ENCODE data around the gene NDP. TPM values are rescaled to one million over a fixed set of nuclear protein-coding genes. Genes with fewer than 3 reads are reported as not detected.
A peak's percentile ranks its signal among the peaks of the same experiment; 100 is the strongest.

The NDP gene
- total and polyA plus RNA-seq, 7 experiments from 2014 or later: not detected

DNA sequence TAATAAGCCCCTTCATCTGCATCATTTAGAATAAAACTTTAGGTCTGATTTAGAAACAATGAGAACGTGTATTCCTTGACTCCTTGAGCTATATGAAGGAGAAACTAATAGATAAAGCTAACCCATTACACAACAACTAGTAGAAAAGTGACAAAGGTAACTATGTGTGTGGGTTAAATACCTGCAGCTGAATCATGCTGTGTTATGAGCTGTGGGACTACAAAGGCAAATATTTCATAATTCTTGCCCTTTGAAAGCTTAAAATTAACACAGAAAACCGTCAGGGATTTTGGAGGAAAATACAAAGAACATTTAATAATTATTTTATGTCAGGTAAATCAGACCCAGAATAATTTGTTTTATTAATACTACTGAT, 898 bp upstream of the NDP start:
- ATAC-seq (no peak), DNase-seq (no peak)
- Mint-ChIP-seq H3K36me3 (peaks cover 0 to 4% (median 0%) of the 10 kb centered on the region in 5 donors), H3K27me3 (peaks cover 10 to 31% (median 20%) of the 10 kb centered on the region in 5 donors), H3K4me3 (peak overlapping the region in 8 of 10 donors; percentile 66 to 83 (median 76)), H3K27ac (no peak overlapping the region), H3K4me1 (peaks cover 0 to 11% (median 9%) of the 10 kb centered on the region in 7 donors), H3K9me3 (peaks cover 0 to 1% (median 0%) of the 10 kb centered on the region in 11 donors)
- ChIA-PET POLR2A (interaction anchor here (0.6 kb wide), 1 partner anchor 402 kb away, joined by 3 read pairs; no protein-coding TSS in a partner anchor), CTCF (no interaction called here)
- intact Hi-C loops (cut with micrococcal nuclease): no loop called here
- Histone ChIP-seq H3K4me1 (ENCODE audit: control insufficient read depth in 2 of 2, insufficient read depth in 2 of 2, low read length in 2 of 2) (no peaks in the 10 kb centered on the region), H3K9me3 (ENCODE audit: control insufficient read depth in 2 of 3, low read length in 3 of 3) (no peaks in the 10 kb centered on the region), H3K36me3 (ENCODE audit: control insufficient read depth in 2 of 3, insufficient read depth in 3 of 3, low read length in 3 of 3) (no peaks in the 10 kb centered on the region), H3K27me3 (ENCODE audit: control insufficient read depth in 2 of 2, insufficient read depth in 2 of 2, low read length in 2 of 2) (no peaks in the 10 kb centered on the region), H3K27ac (ENCODE audit: low read depth, low read length) (no peak overlapping the region), H3K4me3 (ENCODE audit: low read length) (no peak overlapping the region)

DNA sequence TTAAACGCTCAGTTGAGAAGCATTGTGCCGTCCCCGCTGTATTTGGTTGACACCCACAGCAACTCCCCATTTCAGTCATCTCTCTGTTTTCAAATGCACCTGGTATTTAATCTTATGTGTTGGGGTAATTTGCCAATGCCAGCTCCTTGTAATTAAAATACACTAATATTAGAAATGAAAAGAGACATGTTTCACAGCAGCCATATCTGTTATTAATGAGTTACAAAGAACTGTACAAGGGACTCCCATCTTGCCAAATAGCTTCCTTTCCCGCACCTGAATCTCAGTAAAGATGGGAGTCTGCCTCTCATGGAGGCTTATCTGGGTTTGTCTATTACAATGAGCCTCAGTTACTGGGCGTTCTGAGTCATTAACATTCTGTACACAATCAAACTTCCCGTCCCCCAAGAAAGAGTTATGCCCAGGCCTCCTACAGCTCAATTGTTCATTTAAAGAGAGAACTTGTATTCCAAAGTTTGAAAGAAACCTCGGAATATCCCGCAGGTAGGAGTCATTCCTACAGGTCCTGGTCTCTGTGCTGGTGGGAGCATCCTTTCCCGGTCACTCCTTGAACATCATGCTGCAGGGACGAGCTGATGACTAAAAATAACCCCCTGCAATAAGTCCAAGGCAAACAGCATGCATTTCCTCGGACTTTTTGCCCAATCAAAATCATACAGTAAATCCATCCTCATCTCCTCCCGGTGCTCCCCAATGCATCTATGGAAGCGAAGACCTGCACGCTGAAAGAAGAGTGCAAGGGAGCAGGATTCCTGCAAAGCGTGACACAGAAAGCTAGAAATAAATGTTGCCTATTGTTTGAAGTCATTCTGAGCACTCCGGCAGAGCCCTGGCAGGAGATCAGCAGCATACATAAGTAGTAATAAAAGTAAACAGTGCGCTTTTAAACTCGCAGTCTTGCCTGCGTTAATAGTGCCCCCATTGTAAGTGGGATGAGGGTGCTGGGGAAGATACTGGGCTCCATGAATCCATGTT, 926 bp downstream of the NDP start:
- POLR2A ChIA-PET: no interaction called here
- H3K27ac Mint-ChIP-seq: no peak overlapping the region
- no peaks in the 10 kb centered on the region for H3K27me3 ChIP-seq (ENCODE audit: control insufficient read depth in 2 of 2, insufficient read depth in 2 of 2, low read length in 2 of 2)
- peak overlapping the region in 5 of 10 donors; percentile 42 to 77 (median 71) for H3K4me3 Mint-ChIP-seq
- peaks cover 10 to 31% (median 20%) of the 10 kb centered on the region in 5 donors for H3K27me3 Mint-ChIP-seq
- no peaks in the 10 kb centered on the region for H3K36me3 Mint-ChIP-seq
- no peaks in the 10 kb centered on the region for H3K36me3 ChIP-seq (ENCODE audit: control insufficient read depth in 2 of 3, insufficient read depth in 3 of 3, low read length in 3 of 3)
- H3K9me3 ChIP-seq (ENCODE audit: control insufficient read depth in 2 of 3, low read length in 3 of 3): no peaks in the 10 kb centered on the region
- CTCF ChIA-PET: no interaction called here
- no peak for DNase-seq
- ATAC-seq: no peak
- H3K27ac ChIP-seq (ENCODE audit: low read depth, low read length): no peak overlapping the region
- peaks cover 0 to 11% (median 9%) of the 10 kb centered on the region in 7 donors for H3K4me1 Mint-ChIP-seq
- H3K4me3 ChIP-seq (ENCODE audit: low read length): no peak overlapping the region
- no peaks in the 10 kb centered on the region for H3K4me1 ChIP-seq (ENCODE audit: control insufficient read depth in 2 of 2, insufficient read depth in 2 of 2, low read length in 2 of 2)
- intact Hi-C loops (cut with micrococcal nuclease): no loop called here
- peaks cover 0 to 1% (median 0%) of the 10 kb centered on the region in 11 donors for H3K9me3 Mint-ChIP-seq

DNA sequence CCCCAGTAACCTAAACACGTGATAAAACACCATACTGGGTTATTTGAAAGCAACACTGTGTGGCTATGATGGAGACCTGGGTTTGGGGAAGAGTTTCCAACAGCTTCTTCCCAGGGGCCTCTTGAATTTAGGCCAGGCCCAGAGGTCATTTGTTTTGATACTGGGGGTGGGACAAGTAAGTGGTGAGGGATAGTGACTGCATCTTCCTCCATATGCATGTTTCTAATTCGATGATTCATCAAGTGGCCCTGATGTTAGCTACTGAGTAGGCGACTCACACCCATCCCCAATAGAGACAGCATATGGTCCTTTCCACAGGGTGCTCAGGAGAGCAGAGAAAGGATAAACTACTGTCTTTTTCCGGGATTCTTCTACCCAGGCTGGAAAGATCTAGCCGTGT, 2.7 kb downstream of the NDP start:
- CTCF ChIA-PET: no interaction called here
- peaks cover 0 to 11% (median 9%) of the 10 kb centered on the region in 7 donors for H3K4me1 Mint-ChIP-seq
- H3K36me3 ChIP-seq (ENCODE audit: control insufficient read depth in 2 of 3, insufficient read depth in 3 of 3, low read length in 3 of 3): no peaks in the 10 kb centered on the region

DNA sequence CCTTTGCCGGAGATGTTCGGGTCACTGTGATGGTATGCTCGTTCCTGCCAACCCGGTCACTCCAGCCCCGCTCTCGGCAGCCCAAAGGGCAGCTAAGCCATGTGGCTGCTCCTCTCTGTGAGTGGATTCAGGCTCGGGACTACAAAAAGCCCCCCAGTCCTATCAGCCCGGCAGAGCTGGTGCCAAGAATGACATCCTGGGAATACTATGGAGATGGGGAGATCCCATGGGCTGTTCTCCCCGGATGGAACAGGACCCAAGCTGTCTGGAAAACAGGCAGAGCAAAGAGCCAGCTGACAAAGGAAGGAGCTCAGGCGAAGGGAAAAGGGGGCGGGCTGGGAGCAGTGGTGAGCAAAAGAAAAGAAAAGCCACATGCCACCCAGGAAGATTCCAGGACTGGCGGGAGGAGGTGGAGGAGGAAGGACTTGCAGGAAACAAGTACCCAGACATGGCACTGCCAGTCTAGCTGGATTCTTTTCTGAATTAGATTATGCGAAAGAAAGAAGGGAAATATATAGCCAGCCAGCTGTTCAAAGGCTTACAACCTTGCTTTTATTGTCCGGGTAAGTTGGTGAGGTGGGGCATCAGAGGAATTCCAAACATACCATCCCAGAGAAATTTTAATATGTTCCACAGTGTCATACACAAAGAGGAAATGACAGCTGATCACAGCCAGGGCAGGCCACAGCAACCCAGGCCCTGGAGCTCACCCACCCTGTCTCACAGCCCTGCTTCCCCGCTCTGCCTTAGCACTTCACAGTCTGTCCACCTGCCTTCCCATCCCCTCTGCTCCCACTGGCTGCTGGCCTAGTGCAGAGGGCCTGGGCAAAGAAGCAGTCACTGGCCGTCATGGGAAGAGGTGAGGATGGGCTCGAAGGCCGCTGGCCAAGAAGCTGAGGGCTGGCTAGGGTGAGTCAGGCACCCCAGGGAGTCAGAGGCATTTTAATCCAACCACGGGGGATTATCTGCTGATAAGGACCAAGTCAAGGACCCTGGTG, 3.4 kb downstream of the NDP start:
- no peak for DNase-seq
- Histone ChIP-seq H3K9me3 (ENCODE audit: control insufficient read depth in 2 of 3, low read length in 3 of 3) (no peaks in the 10 kb centered on the region), H3K36me3 (ENCODE audit: control insufficient read depth in 2 of 3, insufficient read depth in 3 of 3, low read length in 3 of 3) (no peaks in the 10 kb centered on the region), H3K4me3 (ENCODE audit: low read length) (no peak overlapping the region), H3K27me3 (ENCODE audit: control insufficient read depth in 2 of 2, insufficient read depth in 2 of 2, low read length in 2 of 2) (no peaks in the 10 kb centered on the region), H3K4me1 (ENCODE audit: control insufficient read depth in 2 of 2, insufficient read depth in 2 of 2, low read length in 2 of 2) (no peaks in the 10 kb centered on the region), H3K27ac (ENCODE audit: low read depth, low read length) (no peak overlapping the region)
- H3K9me3 Mint-ChIP-seq: no peaks in the 10 kb centered on the region
- peaks cover 0 to 11% (median 9%) of the 10 kb centered on the region in 7 donors for H3K4me1 Mint-ChIP-seq
- ChIA-PET CTCF (no interaction called here), POLR2A (interaction anchor here (0.7 kb wide), 1 partner anchor 274 kb away, joined by 3 read pairs; no protein-coding TSS in a partner anchor)
- no peaks in the 10 kb centered on the region for H3K36me3 Mint-ChIP-seq
- no peak overlapping the region for H3K4me3 Mint-ChIP-seq
- H3K27ac Mint-ChIP-seq: no peak overlapping the region
- no peak for ATAC-seq
- intact Hi-C loops (cut with micrococcal nuclease): no loop called here
- H3K27me3 Mint-ChIP-seq: peaks cover 10 to 25% (median 15%) of the 10 kb centered on the region in 5 donors

More for the DNA sequence above, 2.7 kb downstream of the NDP start:
- no peaks in the 10 kb centered on the region for H3K36me3 Mint-ChIP-seq
- Histone ChIP-seq H3K4me3 (ENCODE audit: low read length) (no peak overlapping the region), H3K4me1 (ENCODE audit: control insufficient read depth in 2 of 2, insufficient read depth in 2 of 2, low read length in 2 of 2) (no peaks in the 10 kb centered on the region), H3K27ac (ENCODE audit: low read depth, low read length) (no peak overlapping the region), H3K9me3 (ENCODE audit: control insufficient read depth in 2 of 3, low read length in 3 of 3) (no peaks in the 10 kb centered on the region), H3K27me3 (ENCODE audit: control insufficient read depth in 2 of 2, insufficient read depth in 2 of 2, low read length in 2 of 2) (no peaks in the 10 kb centered on the region)
- H3K9me3 Mint-ChIP-seq: peaks cover 0 to 1% (median 0%) of the 10 kb centered on the region in 11 donors
- no peak for ATAC-seq
- POLR2A ChIA-PET: no interaction called here
- no peak overlapping the region for H3K4me3 Mint-ChIP-seq
- H3K27ac Mint-ChIP-seq: no peak overlapping the region
- no peak for DNase-seq
- H3K27me3 Mint-ChIP-seq: peaks cover 10 to 31% (median 19%) of the 10 kb centered on the region in 5 donors
- intact Hi-C loops (cut with micrococcal nuclease): no loop called here

DNA sequence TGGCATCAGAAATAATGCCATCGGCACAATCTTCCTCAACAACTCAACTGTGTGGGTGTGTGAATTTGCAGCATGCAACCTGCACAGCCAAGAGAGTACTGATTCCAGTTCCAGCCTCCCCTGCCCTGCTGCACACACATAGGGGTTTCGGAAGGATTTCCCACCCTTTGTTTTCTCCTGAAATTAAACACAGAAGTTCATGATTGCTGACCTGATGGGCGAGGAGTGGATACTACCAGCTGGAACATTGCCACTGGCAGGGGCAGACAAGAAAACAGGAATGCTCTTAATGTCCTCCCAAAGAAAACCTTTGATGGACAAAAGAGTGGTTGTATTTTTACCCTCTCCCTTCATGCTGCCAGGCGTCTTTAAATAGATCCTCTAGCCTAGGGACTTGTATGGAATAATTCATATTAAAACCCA, 4.8 kb downstream of the NDP start:
- POLR2A ChIA-PET: no interaction called here
- H3K4me3 Mint-ChIP-seq: no peak overlapping the region
- H3K27ac Mint-ChIP-seq: no peak overlapping the region
- H3K27me3 Mint-ChIP-seq: peaks cover 4 to 13% (median 12%) of the 10 kb centered on the region in 5 donors
- Histone ChIP-seq H3K4me1 (ENCODE audit: control insufficient read depth in 2 of 2, insufficient read depth in 2 of 2, low read length in 2 of 2) (no peaks in the 10 kb centered on the region), H3K27ac (ENCODE audit: low read depth, low read length) (no peak overlapping the region), H3K36me3 (ENCODE audit: control insufficient read depth in 2 of 3, insufficient read depth in 3 of 3, low read length in 3 of 3) (no peaks in the 10 kb centered on the region), H3K27me3 (ENCODE audit: control insufficient read depth in 2 of 2, insufficient read depth in 2 of 2, low read length in 2 of 2) (no peaks in the 10 kb centered on the region), H3K4me3 (ENCODE audit: low read length) (no peak overlapping the region), H3K9me3 (ENCODE audit: control insufficient read depth in 2 of 3, low read length in 3 of 3) (no peaks in the 10 kb centered on the region)
- CTCF ChIA-PET: no interaction called here
- intact Hi-C loops (cut with micrococcal nuclease): no loop called here
- H3K9me3 Mint-ChIP-seq: no peaks in the 10 kb centered on the region
- DNase-seq (no peak), ATAC-seq (no peak)
- H3K36me3 Mint-ChIP-seq: no peaks in the 10 kb centered on the region
- peaks cover 0 to 4% (median 3%) of the 10 kb centered on the region in 7 donors for H3K4me1 Mint-ChIP-seq

DNA sequence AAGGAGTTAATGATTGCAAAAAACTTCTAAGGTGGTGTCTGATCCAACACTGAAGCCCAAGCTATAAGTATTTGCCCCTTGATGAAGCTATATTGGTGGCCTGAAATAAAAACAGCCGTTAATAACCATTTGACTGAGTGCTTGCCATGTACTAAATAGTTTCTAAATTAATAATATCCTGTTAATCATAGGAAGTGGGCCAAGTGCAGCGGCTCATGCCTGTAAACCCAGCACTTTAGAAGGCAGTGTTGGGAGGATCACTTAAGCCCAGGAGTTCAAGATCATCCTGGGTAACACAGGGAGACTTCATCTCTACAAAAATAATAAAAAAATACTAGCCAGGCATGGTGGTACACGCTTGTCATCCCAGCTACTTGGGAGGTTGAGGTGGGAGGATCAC, 8.3 kb downstream of the NDP start:
- ChIA-PET POLR2A (no interaction called here), CTCF (no interaction called here)
- intact Hi-C loops (cut with micrococcal nuclease): no loop called here
- H3K27ac ChIP-seq (ENCODE audit: low read depth, low read length): no peak overlapping the region
- ATAC-seq: no peak
- Mint-ChIP-seq H3K36me3 (no peaks in the 10 kb centered on the region), H3K27ac (no peak overlapping the region), H3K27me3 (peaks cover 0 to 5% (median 0%) of the 10 kb centered on the region in 5 donors), H3K4me1 (no peaks in the 10 kb centered on the region), H3K4me3 (no peak overlapping the region), H3K9me3 (peaks cover 0 to 4% (median 0%) of the 10 kb centered on the region in 11 donors)
- no peaks in the 10 kb centered on the region for H3K27me3 ChIP-seq (ENCODE audit: control insufficient read depth in 2 of 2, insufficient read depth in 2 of 2, low read length in 2 of 2)
- DNase-seq: no peak
- H3K4me1 ChIP-seq (ENCODE audit: control insufficient read depth in 2 of 2, insufficient read depth in 2 of 2, low read length in 2 of 2): no peaks in the 10 kb centered on the region
- no peaks in the 10 kb centered on the region for H3K9me3 ChIP-seq (ENCODE audit: control insufficient read depth in 2 of 3, low read length in 3 of 3)
- no peaks in the 10 kb centered on the region for H3K36me3 ChIP-seq (ENCODE audit: control insufficient read depth in 2 of 3, insufficient read depth in 3 of 3, low read length in 3 of 3)
- H3K4me3 ChIP-seq (ENCODE audit: low read length): no peak overlapping the region

Measured in naive thymus-derived CD4-positive, alpha-beta T cell (primary cell).